Esophagus muscularis mucosa (tissue), 4 donors: ENCODE results near the gene FTO. TPM values are rescaled to one million over a fixed set of nuclear protein-coding genes. Genes with fewer than 3 reads are reported as not detected.

ENCODE experiments used
- DNase-seq: peaks from one replicate; pipeline ENCODE4 v3.0.0-alpha.2; 2017; ENCODE audit errors: extremely low spot score
- H3K27ac ChIP-seq, 4 donors: fragments of 200-600 bp; sonication (generic); replicated peaks in 1 of 4; 1 replicate in 3 of 4; 2 replicates in 1 of 4; pipeline ENCODE4 v1.5.1; 2016 to 2019; ENCODE audit warnings: mild to moderate bottlenecking in 1 of 4
- H3K27me3 ChIP-seq, 4 donors: fragments of 200-600 bp; sonication (generic); one replicate each; pipeline versions ENCODE4 v1.5.1 to v1.6.0; 2016 to 2019
- H3K36me3 ChIP-seq, 4 donors: fragments of 200-600 bp; sonication (generic); one replicate each; pipeline ENCODE4 v1.5.1; 2016 to 2019
- H3K4me1 ChIP-seq, 4 donors: fragments of 200-600 bp; sonication (generic); one replicate each; pipeline ENCODE4 v1.5.1; 2016 to 2019
- H3K4me3 ChIP-seq, 4 donors: fragments of 200-600 bp; sonication (generic); 1 replicate in 2 of 4; 2 replicates in 2 of 4; pipeline ENCODE4 v1.5.1; 2016 to 2019; ENCODE audit warnings: mild to moderate bottlenecking in 4 of 4, moderate library complexity in 1 of 4
- H3K9me3 ChIP-seq, 4 donors: fragments of 200-600 bp; sonication (generic); 1 replicate in 3 of 4; 2 replicates in 1 of 4; pipeline ENCODE4 v1.5.1; 2016 to 2019
- CTCF ChIP-seq, 3 experiments: fragments of 200-600 bp in 2 of 3; fragments of 450-650 bp in 1 of 3; sonication (generic) in 2 of 3; IDR thresholded peaks; one replicate each; pipeline ENCODE4 v1.5.1; 2017 to 2019; ENCODE audit warnings: antibody characterized with exemption in 3 of 3, mild to moderate bottlenecking in 2 of 3, moderate library complexity in 1 of 3
- EP300 ChIP-seq: sonication (generic); formaldehyde crosslinking; IDR thresholded peaks from one replicate; pipeline ENCODE4 v1.6.1; 2017; ENCODE audit warnings: antibody characterized with exemption
- POLR2A ChIP-seq: fragments of 450-650 bp; IDR thresholded peaks from one replicate; pipeline ENCODE4 v1.6.1; 2017; ENCODE audit warnings: antibody characterized with exemption, moderate library complexity, mild to moderate bottlenecking, low read depth
- POLR2AphosphoS5 ChIP-seq, 2 donors: sonication (generic); formaldehyde crosslinking; IDR thresholded peaks; one replicate each; pipeline ENCODE4 v1.6.1; 2017; ENCODE audit warnings: antibody characterized with exemption in 2 of 2
- WGBS: methylation state at CpG from one replicate; pipeline ENCODE4 v1.1.5; 2018; 5-methylcytosine and 5-hydroxymethylcytosine counted together
- intact Hi-C: fragments of 100-400 bp; cut with DNase I; formaldehyde crosslinking; loops from one replicate; pipeline ENCODE4 v1.15.1; 2023
- total RNA-seq, 4 donors: library from RNA; depleted of rRNA; stranded (reverse); fragments of >200 nt; gene quantifications; one replicate each; pipeline versions ENCODE4 v1.1.0 to v1.2.1, GENCODE V29; 2016

FTO gene
- total RNA-seq, 4 donors from 2014 or later = 101 to 121 (median 112) TPM

- intact Hi-C loops = no loop called here
- H3K4me3 ChIP-seq = no peak overlapping the region
- H3K36me3 ChIP-seq = no peaks in the 10 kb centered on the region
- no peaks in the 10 kb centered on the region for H3K9me3 ChIP-seq
- H3K27me3 ChIP-seq = peaks cover 0 to 36% (median 2%) of the 10 kb centered on the region in 4 donors
- H3K27ac ChIP-seq = no peak overlapping the region
- TF ChIP-seq POLR2A = no peak
- TF ChIP-seq EP300 = no peak
- TF ChIP-seq POLR2AphosphoS5 (IDR thresholded peaks at IDR 0.05) = no peak
- TF ChIP-seq CTCF (IDR thresholded peaks at IDR 0.05) = no peak
- DNase-seq = no peak
- H3K4me1 ChIP-seq = peaks cover 0 to 10% (median 8%) of the 10 kb centered on the region in 4 donors
- 40% methylated on average over 22 of the region's 22 CpGs for WGBS
Measured at GRCh38 chr16:54171626-54172537, 467.9 kb downstream of the FTO start.

- WGBS = 77% methylated on average over 8 of the region's 8 CpGs
- Histone ChIP-seq H3K27ac (no peak overlapping the region), H3K36me3 (no peaks in the 10 kb centered on the region), H3K27me3 (peaks cover 0 to 41% (median 2%) of the 10 kb centered on the region in 4 donors), H3K4me3 (no peak overlapping the region), H3K9me3 (no peaks in the 10 kb centered on the region), H3K4me1 (peaks cover 0 to 16% (median 9%) of the 10 kb centered on the region in 4 donors)
- intact Hi-C loops = no loop called here
- DNase-seq = no peak
- no peak for TF ChIP-seq CTCF (IDR thresholded peaks at IDR 0.05)
- no peak for TF ChIP-seq POLR2A
- no peak for TF ChIP-seq POLR2AphosphoS5 (IDR thresholded peaks at IDR 0.05)
- no peak for TF ChIP-seq EP300
Measured at GRCh38 chr16:54173490-54173889, 469.5 kb downstream of the FTO start.

GRCh38 chr16:54174201-54174600 is 470.2 kb downstream of the FTO start:
- DNase-seq = no peak
- no peaks in the 10 kb centered on the region for H3K9me3 ChIP-seq
- H3K4me3 ChIP-seq = no peak overlapping the region
- no peak overlapping the region for H3K27ac ChIP-seq
- peaks cover 0 to 18% (median 9%) of the 10 kb centered on the region in 4 donors for H3K4me1 ChIP-seq
- intact Hi-C loops = no loop called here
- peaks cover 0 to 41% (median 2%) of the 10 kb centered on the region in 4 donors for H3K27me3 ChIP-seq
- no peaks in the 10 kb centered on the region for H3K36me3 ChIP-seq
- TF ChIP-seq EP300 (no peak), POLR2AphosphoS5 (IDR thresholded peaks at IDR 0.05) (no peak), POLR2A (no peak), CTCF (IDR thresholded peaks at IDR 0.05) (no peak)
- WGBS = 47% methylated on average over 5 of the region's 5 CpGs

GRCh38 chr16:54174750-54175149 is 470.8 kb downstream of the FTO start:
- intact Hi-C loops = no loop called here
- Histone ChIP-seq H3K36me3 (no peaks in the 10 kb centered on the region), H3K4me3 (no peak overlapping the region), H3K9me3 (no peaks in the 10 kb centered on the region), H3K27ac (no peak overlapping the region), H3K27me3 (peaks cover 0 to 41% (median 2%) of the 10 kb centered on the region in 4 donors), H3K4me1 (peaks cover 0 to 18% (median 9%) of the 10 kb centered on the region in 4 donors)
- TF ChIP-seq POLR2AphosphoS5 (IDR thresholded peaks at IDR 0.05) (no peak), EP300 (no peak), CTCF (IDR thresholded peaks at IDR 0.05) (no peak)
- no peak for DNase-seq
